MG63 (cell line): ENCODE data around the gene C16orf90. TPM values are rescaled to one million over a fixed set of nuclear protein-coding genes. Genes with fewer than 3 reads are reported as not detected.

Experiments
- DNase-seq: peaks from one replicate; pipeline ENCODE4 v3.0.0-alpha.2; 2020
- H3K27me3 ChIP-seq: fragments of 250-450 bp; sonication (Bioruptor Pico); 2 replicates; pipeline ENCODE4 v1.5.1; 2020; ENCODE audit warnings: mild to moderate bottlenecking, moderate library complexity
- H3K36me3 ChIP-seq: fragments of 250-450 bp; sonication (Bioruptor Pico); 2 replicates; pipeline ENCODE4 v1.5.1; 2020; ENCODE audit warnings: mild to moderate bottlenecking, moderate library complexity
- H3K4me3 ChIP-seq: fragments of 250-450 bp; sonication (Bioruptor Pico); 2 replicates; pipeline ENCODE4 v1.5.1; 2020; ENCODE audit warnings: mild to moderate bottlenecking, moderate library complexity
- H3K9me3 ChIP-seq: fragments of 250-450 bp; sonication (Bioruptor Pico); 2 replicates; pipeline ENCODE4 v1.5.1; 2020; ENCODE audit warnings: mild to moderate bottlenecking, moderate library complexity
- total RNA-seq: library from RNA; depleted of rRNA; stranded (reverse); fragments of >200 nt; shearing (Covaris generic); gene quantifications from 2 replicates; pipeline ENCODE4 v1.2.3, GENCODE V29; 2014; ENCODE audit warnings: low replicate concordance; rRNA removed

C16orf90 gene
- total RNA-seq, 1 experiment from 2014 or later: not detected

DNA sequence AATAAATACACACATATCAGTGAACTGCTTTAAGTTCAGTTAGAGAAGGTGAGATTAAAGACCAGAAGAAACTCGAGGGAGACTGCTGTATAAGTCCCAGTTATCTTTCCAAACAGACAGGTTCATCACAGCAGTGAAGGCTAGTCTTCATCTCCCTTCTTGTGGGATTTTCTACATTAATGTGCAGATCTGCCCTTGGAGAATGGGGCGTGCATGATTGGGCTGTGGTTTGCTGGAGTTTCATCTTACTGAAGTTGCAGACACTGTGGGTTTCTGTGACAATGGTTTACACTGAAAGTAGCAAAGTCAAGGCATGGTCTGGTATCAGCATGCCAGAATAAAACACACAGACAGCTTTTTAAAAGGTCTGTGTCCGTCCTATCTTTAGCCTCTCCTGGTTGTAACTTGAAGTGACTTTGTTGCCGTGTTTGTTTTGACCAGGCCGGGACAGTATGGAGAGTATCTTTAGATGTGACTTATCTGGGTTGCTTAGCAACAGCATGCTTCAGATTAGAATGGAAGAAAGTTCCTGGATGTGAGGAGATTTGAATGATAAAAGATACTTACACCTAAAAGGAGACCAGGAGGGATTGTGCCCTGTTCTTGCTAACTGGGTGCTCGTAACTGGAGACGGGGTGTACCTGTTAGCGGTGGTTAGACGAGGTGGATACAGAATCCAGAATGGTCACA is 35.7 kb downstream of the C16orf90 start:
- Histone ChIP-seq H3K9me3 (no peaks in the 10 kb centered on the region), H3K4me3 (peak overlapping the region; percentile 92), H3K27me3 (no peaks in the 10 kb centered on the region), H3K36me3 (peaks cover 14% of the 10 kb centered on the region)
- DNase-seq: no peak

DNA sequence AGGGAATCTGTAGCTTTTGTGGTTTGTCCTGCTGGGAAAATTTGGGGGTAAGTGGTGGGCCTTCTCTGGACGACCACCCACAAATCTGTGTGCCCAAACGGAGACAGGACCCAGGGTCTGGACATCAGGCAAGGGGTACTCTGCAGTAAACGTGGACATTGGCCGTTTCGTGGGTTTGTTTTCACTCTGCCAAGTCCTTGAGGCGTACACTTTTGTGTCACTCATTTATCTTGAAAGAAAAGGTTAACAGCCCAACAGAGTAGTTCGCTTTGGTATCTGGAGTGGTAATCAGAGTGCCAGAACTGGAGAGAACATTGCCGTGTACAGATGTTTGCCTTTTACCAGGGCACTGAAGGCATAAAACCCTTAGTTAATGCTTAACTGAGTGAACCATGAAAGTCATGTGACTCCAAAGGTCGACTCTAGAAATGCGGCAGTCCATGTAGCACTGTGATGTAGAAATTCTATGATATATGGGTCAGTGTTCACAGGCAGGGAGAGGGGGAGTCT is 36.4 kb downstream of the C16orf90 start:
- H3K27me3 ChIP-seq: no peaks in the 10 kb centered on the region
- peaks cover 14% of the 10 kb centered on the region for H3K36me3 ChIP-seq
- peak overlapping the region; percentile 92 for H3K4me3 ChIP-seq
- no peaks in the 10 kb centered on the region for H3K9me3 ChIP-seq
- DNase-seq: no peak

- H3K27me3 ChIP-seq: no peaks in the 10 kb centered on the region
- H3K9me3 ChIP-seq: no peaks in the 10 kb centered on the region
- peak overlapping the region; percentile 92 for H3K4me3 ChIP-seq
- H3K36me3 ChIP-seq: peaks cover 14% of the 10 kb centered on the region
- DNase-seq: peak; percentile 40
Measured at GRCh38 chr16:3458278-3458851, 36.9 kb downstream of the C16orf90 start.

DNA sequence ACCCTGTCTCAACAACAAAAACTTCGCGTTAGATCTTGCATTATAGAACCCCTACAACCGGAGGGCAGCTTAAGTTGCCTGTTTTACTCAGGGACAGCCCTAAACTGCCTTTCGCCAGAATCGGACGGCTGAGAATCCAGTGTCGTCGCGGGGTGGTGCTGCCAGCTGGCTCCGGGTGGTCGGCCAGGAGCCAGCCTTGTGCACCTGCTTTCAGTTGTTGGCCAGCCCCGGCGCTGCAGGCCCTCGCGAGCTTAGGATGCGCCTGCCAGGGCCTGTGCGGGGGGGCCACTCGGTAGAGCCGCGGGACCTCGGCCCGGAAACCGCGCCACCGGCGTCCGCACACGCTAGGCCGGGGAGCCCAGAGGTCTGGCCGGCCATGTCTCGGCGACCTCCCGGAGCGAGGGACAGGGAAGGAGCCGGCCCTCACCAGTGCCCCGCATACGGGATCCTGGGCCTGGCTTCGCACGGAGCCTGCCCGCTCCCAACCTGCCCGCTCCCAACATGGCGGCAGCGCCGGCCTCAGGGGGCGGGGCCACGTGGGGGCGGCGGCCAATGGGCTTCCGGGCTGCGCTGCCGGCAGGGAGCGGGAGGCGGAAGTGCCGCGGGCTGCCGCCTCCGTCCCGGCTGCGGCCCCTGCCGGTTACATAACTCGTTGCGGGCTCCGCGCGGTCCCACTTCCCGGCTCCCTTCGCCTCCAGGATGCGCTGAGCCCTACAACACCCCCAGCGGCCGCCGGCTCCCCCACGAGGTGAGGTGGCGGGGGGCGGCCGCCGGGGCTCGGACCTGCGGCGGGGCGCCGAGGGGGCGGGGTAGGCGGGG is 37.6 kb downstream of the C16orf90 start:
- peak; percentile 92 for DNase-seq
- Histone ChIP-seq H3K9me3 (no peaks in the 10 kb centered on the region), H3K4me3 (peak overlapping the region; percentile 92), H3K36me3 (peaks cover 13% of the 10 kb centered on the region), H3K27me3 (no peaks in the 10 kb centered on the region)

DNA sequence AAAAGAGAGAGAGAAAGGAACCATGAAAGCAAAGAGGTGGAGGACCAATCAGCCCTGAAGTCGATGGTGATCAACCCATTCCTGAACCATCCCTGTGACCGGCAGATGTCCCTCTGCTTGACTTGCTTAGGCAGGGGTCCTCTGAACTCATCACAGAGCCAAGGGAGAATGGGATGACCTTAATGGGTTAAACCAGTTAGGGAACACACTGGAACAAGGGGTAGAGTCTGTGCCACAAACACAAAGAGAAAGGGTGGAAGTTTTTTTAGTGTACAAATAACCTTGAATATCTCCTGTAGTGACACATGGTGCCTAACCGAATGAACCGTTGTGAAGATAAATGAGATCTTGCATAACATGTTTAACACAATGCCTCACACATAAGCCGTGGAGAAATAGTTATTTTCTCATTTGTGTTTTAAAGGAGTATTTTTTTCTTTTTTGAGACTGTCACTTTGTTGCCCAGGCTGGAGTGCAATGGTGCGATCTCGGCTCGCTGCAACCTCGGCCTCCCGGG is 40.6 kb downstream of the C16orf90 start:
- no peak for DNase-seq
- H3K9me3 ChIP-seq: no peaks in the 10 kb centered on the region
- no peaks in the 10 kb centered on the region for H3K36me3 ChIP-seq

GRCh38 chr16:3454093-3454492 is 41.2 kb downstream of the C16orf90 start:
- H3K27me3 ChIP-seq: no peaks in the 10 kb centered on the region
- DNase-seq: peak; percentile 33
- H3K36me3 ChIP-seq: no peaks in the 10 kb centered on the region

More for the DNA sequence above, 40.6 kb downstream of the C16orf90 start:
- Histone ChIP-seq H3K27me3 (no peaks in the 10 kb centered on the region), H3K4me3 (no peak overlapping the region)

GRCh38 chr16:3444032-3444388 is 51.3 kb downstream of the C16orf90 start:
- DNase-seq: peak; percentile 28
- H3K9me3 ChIP-seq: peaks cover 14% of the 10 kb centered on the region
- H3K27me3 ChIP-seq: no peaks in the 10 kb centered on the region
- peak overlapping the region; percentile 55 for H3K4me3 ChIP-seq
- H3K36me3 ChIP-seq: no peaks in the 10 kb centered on the region; the same call in 1 of the 2 replicates

More at GRCh38 chr16:3454093-3454492, 41.2 kb downstream of the C16orf90 start:
- no peaks in the 10 kb centered on the region for H3K9me3 ChIP-seq
- no peak overlapping the region for H3K4me3 ChIP-seq

Other genes with a start within 250 kb of the C16orf90 start
- 0.07 TPM in 1 of 2 replicates, not detected in the other for gene MEFV, start 238.9 kb downstream of the C16orf90 start, total RNA-seq
- gene ZNF263, start 212.0 kb downstream of the C16orf90 start, total RNA-seq: 48.3 and 74.7 TPM in 2 replicates
- gene TIGD7, start 190.1 kb downstream of the C16orf90 start, total RNA-seq: 5.2 and 10.7 TPM in 2 replicates
- gene ZNF75A, start 190.0 kb downstream of the C16orf90 start, total RNA-seq: 13.7 and 20.3 TPM in 2 replicates
- gene OR2C1, start 139.6 kb downstream of the C16orf90 start, total RNA-seq: not detected in 2 replicates
- gene ZSCAN32, start 94.5 kb downstream of the C16orf90 start, total RNA-seq: 10.2 and 17.0 TPM in 2 replicates
- 19.4 and 22.6 TPM in 2 replicates for gene ZNF174, start 94.3 kb downstream of the C16orf90 start, total RNA-seq
- gene ZNF597, start 52.0 kb downstream of the C16orf90 start, total RNA-seq: 0.03 and 0.62 TPM in 2 replicates
- gene NAA60, start 51.8 kb downstream of the C16orf90 start, total RNA-seq: 14.3 and 16.3 TPM in 2 replicates
- 13.7 and 34.4 TPM in 2 replicates for gene CLUAP1, start 5.5 kb upstream of the C16orf90 start, total RNA-seq
- 0.03 TPM in 1 of 2 replicates, not detected in the other for gene NLRC3, start 81.9 kb upstream of the C16orf90 start, total RNA-seq
- gene SLX4, start 116.1 kb upstream of the C16orf90 start, total RNA-seq: 2.6 and 4.8 TPM in 2 replicates
- gene DNASE1, start 159.2 kb upstream of the C16orf90 start, total RNA-seq: 6.9 and 17.8 TPM in 2 replicates
- 91.1 and 96.3 TPM in 2 replicates for gene TRAP1, start 222.0 kb upstream of the C16orf90 start, total RNA-seq